SK-N-SH (cell line): ENCODE data around the gene MSN.

ENCODE experiments used
- CTCF ChIP-seq: fragments of 200-600 bp; sonication (generic); IDR thresholded peaks from 2 replicates; pipeline ENCODE4 v1.6.1; 2017; ENCODE audit warnings: antibody characterized with exemption, mild to moderate bottlenecking, moderate library complexity
- EP300 ChIP-seq, 2 experiments: IDR thresholded peaks; 2 replicates each; pipeline versions ENCODE4 v1.4.0 to v1.6.1; 2012; ENCODE audit warnings: borderline replicate concordance in 1 of 2, low read depth in 1 of 2, low read length in 1 of 2
- POLR2AphosphoS5 ChIP-seq: IDR thresholded peaks from 2 replicates; pipeline ENCODE4 v1.6.1; 2012; ENCODE audit warnings: low read depth, low read length
- RAD21 ChIP-seq: IDR thresholded peaks from 2 replicates; pipeline ENCODE4 v1.6.1; 2012; ENCODE audit warnings: mild to moderate bottlenecking, low read length
- TEAD4 ChIP-seq: IDR thresholded peaks from 2 replicates; pipeline ENCODE4 v1.4.0; 2012; ENCODE audit warnings: mild to moderate bottlenecking, borderline replicate concordance; ENCODE audit not compliant: insufficient read depth

GRCh38 chrX:65668377-65669310 is 1.2 kb downstream of the MSN start:
- TF ChIP-seq EP300 (IDR thresholded peaks at IDR 0.05; ENCODE audit: borderline replicate concordance in 1 of 2, low read depth in 1 of 2, low read length in 1 of 2) (no peak), CTCF (no peak), RAD21 (no peak), POLR2AphosphoS5 (no peak), TEAD4 (no peak)
